ENCODE results near the gene KCNJ15. TPM values are rescaled to one million over a fixed set of nuclear protein-coding genes. Genes with fewer than 3 reads are reported as not detected.
A peak's percentile ranks its signal among the peaks of the same experiment; 100 is the strongest.

Gene KCNJ15
- total RNA-seq, 1 experiment from 2014 or later = not detected

GRCh38 chr21:38330666-38331065 is 73.9 kb downstream of the KCNJ15 start:
- no peak overlapping the region for H3K4me3 Mint-ChIP-seq (ENCODE audit: unreplicated experiment)
- H3K36me3 ChIP-seq (ENCODE audit: control insufficient read depth, insufficient read depth, low read length) = no peaks in the 10 kb centered on the region
- no peaks in the 10 kb centered on the region for H3K4me1 ChIP-seq
- ChIA-PET CTCF (no interaction called here), POLR2A (no interaction called here)
- intact Hi-C loops (cut with micrococcal nuclease; ENCODE audit: unreplicated experiment) = no loop called here
- H3K4me3 ChIP-seq (ENCODE audit: low read depth, low read length) = no peak overlapping the region
- no peak for TF ChIP-seq CTCF (IDR thresholded peaks at IDR 0.05; ENCODE audit: insufficient read depth in 1 of 2, low read depth in 1 of 2, low read length in 1 of 2, severe bottlenecking in 1 of 2, unreplicated experiment in 1 of 2)
- no peaks in the 10 kb centered on the region for H3K9me3 Mint-ChIP-seq (ENCODE audit: unreplicated experiment)
- H3K4me1 Mint-ChIP-seq (ENCODE audit: low read depth, unreplicated experiment) = no peaks in the 10 kb centered on the region
- no peaks in the 10 kb centered on the region for H3K36me3 Mint-ChIP-seq (ENCODE audit: insufficient read depth, unreplicated experiment)
- DNase-seq = no peak
- no TSS peak for BruUV-seq (replicated peaks)
- no peak overlapping the region for H3K27ac Mint-ChIP-seq (ENCODE audit: unreplicated experiment)
- H3K27me3 Mint-ChIP-seq (ENCODE audit: insufficient read depth, unreplicated experiment) = peaks cover 6% of the 10 kb centered on the region
- no peaks in the 10 kb centered on the region for H3K9me3 ChIP-seq
- no peaks in the 10 kb centered on the region; the same call in 1 of the 2 replicates for H3K27me3 ChIP-seq (replicated peaks; ENCODE audit: control insufficient read depth, insufficient read depth, low read length)

GRCh38 chr21:38333301-38334272 is 76.8 kb downstream of the KCNJ15 start:
- Histone ChIP-seq H3K36me3 (ENCODE audit: control insufficient read depth, insufficient read depth, low read length) (no peaks in the 10 kb centered on the region), H3K4me1 (no peaks in the 10 kb centered on the region), H3K9me3 (no peaks in the 10 kb centered on the region), H3K27me3 (replicated peaks; ENCODE audit: control insufficient read depth, insufficient read depth, low read length) (no peaks in the 10 kb centered on the region; the same call in 1 of the 2 replicates), H3K4me3 (ENCODE audit: low read depth, low read length) (no peak overlapping the region)
- TF ChIP-seq CTCF (IDR thresholded peaks at IDR 0.05; ENCODE audit: insufficient read depth in 1 of 2, low read depth in 1 of 2, low read length in 1 of 2, severe bottlenecking in 1 of 2, unreplicated experiment in 1 of 2) = peak in 1 of 2 experiments; percentile 13
- peaks cover 10% of the 10 kb centered on the region for H3K27me3 Mint-ChIP-seq (ENCODE audit: insufficient read depth, unreplicated experiment)
- H3K36me3 Mint-ChIP-seq (ENCODE audit: insufficient read depth, unreplicated experiment) = no peaks in the 10 kb centered on the region
- no peak overlapping the region for H3K27ac Mint-ChIP-seq (ENCODE audit: unreplicated experiment)
- no peak for DNase-seq
- ChIA-PET POLR2A (no interaction called here), CTCF (no interaction called here)
- intact Hi-C loops (cut with micrococcal nuclease; ENCODE audit: unreplicated experiment) = no loop called here
- H3K9me3 Mint-ChIP-seq (ENCODE audit: unreplicated experiment) = no peaks in the 10 kb centered on the region
- no peak overlapping the region for H3K4me3 Mint-ChIP-seq (ENCODE audit: unreplicated experiment)
- BruUV-seq (replicated peaks) = no TSS peak
- H3K4me1 Mint-ChIP-seq (ENCODE audit: low read depth, unreplicated experiment) = no peaks in the 10 kb centered on the region

GRCh38 chr21:38334866-38335265 is 78.1 kb downstream of the KCNJ15 start:
- Histone ChIP-seq H3K27me3 (replicated peaks; ENCODE audit: control insufficient read depth, insufficient read depth, low read length) (no peaks in the 10 kb centered on the region; the same call in 1 of the 2 replicates), H3K9me3 (no peaks in the 10 kb centered on the region), H3K4me1 (no peaks in the 10 kb centered on the region), H3K4me3 (ENCODE audit: low read depth, low read length) (no peak overlapping the region), H3K36me3 (ENCODE audit: control insufficient read depth, insufficient read depth, low read length) (no peaks in the 10 kb centered on the region)
- TF ChIP-seq CTCF (IDR thresholded peaks at IDR 0.05; ENCODE audit: insufficient read depth in 1 of 2, low read depth in 1 of 2, low read length in 1 of 2, severe bottlenecking in 1 of 2, unreplicated experiment in 1 of 2) = no peak
- Mint-ChIP-seq H3K27me3 (ENCODE audit: insufficient read depth, unreplicated experiment) (peaks cover 10% of the 10 kb centered on the region), H3K4me3 (ENCODE audit: unreplicated experiment) (no peak overlapping the region), H3K4me1 (ENCODE audit: low read depth, unreplicated experiment) (no peaks in the 10 kb centered on the region), H3K27ac (ENCODE audit: unreplicated experiment) (no peak overlapping the region), H3K9me3 (ENCODE audit: unreplicated experiment) (no peaks in the 10 kb centered on the region), H3K36me3 (ENCODE audit: insufficient read depth, unreplicated experiment) (no peaks in the 10 kb centered on the region)
- no peak for DNase-seq
- intact Hi-C loops (cut with micrococcal nuclease; ENCODE audit: unreplicated experiment) = no loop called here
- no TSS peak for BruUV-seq (replicated peaks)
- CTCF ChIA-PET = no interaction called here
- POLR2A ChIA-PET = no interaction called here
